OCI-LY3 (cell line): ENCODE measurements around the gene PIP5K1C.

ENCODE experiments used
- EZH2phosphoT487 ChIP-seq: fragments of 200-600 bp; shearing (Covaris generic); IDR thresholded peaks from 2 replicates; pipeline ENCODE4 v1.6.1; 2018; ENCODE audit warnings: antibody characterized with exemption, mixed run types, low read depth
- TF ChIP-seq, protein P1 (sequence below): fragments of 200-600, 300-600 bp; sonication (generic); IDR thresholded peaks from 2 replicates; pipeline ENCODE4 v1.5.1; 2014; ENCODE audit warnings: antibody characterized with exemption, low read length, low read depth

DNA sequence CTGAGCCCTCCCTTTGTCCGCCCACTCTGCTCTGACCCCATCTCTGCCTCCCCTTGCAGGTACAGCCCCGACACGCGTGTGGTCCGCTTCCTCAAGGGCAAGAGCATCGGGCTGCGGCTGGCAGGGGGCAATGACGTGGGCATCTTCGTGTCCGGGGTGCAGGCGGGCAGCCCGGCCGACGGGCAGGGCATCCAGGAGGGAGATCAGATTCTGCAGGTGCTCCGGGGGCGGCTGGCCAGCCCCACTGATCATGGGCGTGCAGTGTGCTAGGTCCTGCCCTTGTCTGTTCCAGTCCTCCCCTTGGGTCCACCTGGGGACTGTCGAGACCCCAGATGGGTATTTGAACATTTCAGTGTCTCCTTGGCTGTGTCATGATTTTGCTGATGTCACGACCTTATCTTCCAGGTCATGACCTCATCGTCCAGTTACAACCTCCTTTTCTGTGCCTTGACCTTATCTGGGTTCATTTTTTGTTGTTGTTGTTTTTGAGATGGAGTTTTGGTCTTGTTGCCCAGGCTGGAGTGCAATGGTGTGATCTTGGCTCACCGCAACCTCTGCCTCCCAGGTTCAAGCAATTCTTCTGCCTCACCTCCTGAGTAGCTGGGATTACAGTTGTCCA, 35.9 kb upstream of the PIP5K1C start:
- TF ChIP-seq, protein P1, sequence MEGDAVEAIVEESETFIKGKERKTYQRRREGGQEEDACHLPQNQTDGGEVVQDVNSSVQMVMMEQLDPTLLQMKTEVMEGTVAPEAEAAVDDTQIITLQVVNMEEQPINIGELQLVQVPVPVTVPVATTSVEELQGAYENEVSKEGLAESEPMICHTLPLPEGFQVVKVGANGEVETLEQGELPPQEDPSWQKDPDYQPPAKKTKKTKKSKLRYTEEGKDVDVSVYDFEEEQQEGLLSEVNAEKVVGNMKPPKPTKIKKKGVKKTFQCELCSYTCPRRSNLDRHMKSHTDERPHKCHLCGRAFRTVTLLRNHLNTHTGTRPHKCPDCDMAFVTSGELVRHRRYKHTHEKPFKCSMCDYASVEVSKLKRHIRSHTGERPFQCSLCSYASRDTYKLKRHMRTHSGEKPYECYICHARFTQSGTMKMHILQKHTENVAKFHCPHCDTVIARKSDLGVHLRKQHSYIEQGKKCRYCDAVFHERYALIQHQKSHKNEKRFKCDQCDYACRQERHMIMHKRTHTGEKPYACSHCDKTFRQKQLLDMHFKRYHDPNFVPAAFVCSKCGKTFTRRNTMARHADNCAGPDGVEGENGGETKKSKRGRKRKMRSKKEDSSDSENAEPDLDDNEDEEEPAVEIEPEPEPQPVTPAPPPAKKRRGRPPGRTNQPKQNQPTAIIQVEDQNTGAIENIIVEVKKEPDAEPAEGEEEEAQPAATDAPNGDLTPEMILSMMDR: no peak
- TF ChIP-seq EZH2phosphoT487: no peak
